B cell (primary cell): Measurements from ENCODE around the gene MICAL3. TPM values are rescaled to one million over a fixed set of nuclear protein-coding genes. Genes with fewer than 3 reads are reported as not detected.

ENCODE experiments used
- ATAC-seq: fragments of 200-7000 bp; cut with Tn5 transposase; one replicate; pipeline ENCODE4 v1.10.0; 2021; ENCODE audit warnings: low read depth, mild to moderate bottlenecking, moderate number of reproducible peaks, moderate library complexity
- CTCF ChIA-PET: fragments of 350-600 bp; sonication (Branson Sonifier 250); formaldehyde crosslinking; loops from one replicate; lab custom pipeline; 2021; ENCODE audit warnings: antibody characterized with exemption, inconsistent platforms; lab: Charles Lee
- POLR2A ChIA-PET: fragments of 350-600 bp; sonication (Branson Sonifier 250); formaldehyde crosslinking; loops from one replicate; lab custom pipeline; 2021; ENCODE audit warnings: antibody characterized with exemption; lab: Charles Lee
- DNase-seq: peaks from one replicate; pipeline ENCODE4 v3.0.0; 2013
- H2AFZ ChIP-seq: 2 replicates; pipeline ENCODE4 v1.6.1; 2012; ENCODE audit warnings: mild to moderate bottlenecking, low read depth, low read length; ENCODE audit not compliant: insufficient read depth, poor library complexity, severe bottlenecking
- H3K27ac ChIP-seq, 2 donors: 1 replicate in 1 of 2; 2 replicates in 1 of 2; pipeline ENCODE4 v1.5.1; 2012 to 2013; ENCODE audit warnings: low read length in 2 of 2, mild to moderate bottlenecking in 2 of 2, moderate library complexity in 1 of 2
- H3K27me3 ChIP-seq, 4 experiments: fragments of 200-600 bp in 1 of 4; sonication (generic) in 1 of 4; replicated peaks in 1 of 4; 1 replicate in 2 of 4; 2 replicates in 2 of 4; pipeline versions ENCODE4 v1.6.1 to v1.7.0; 2013 to 2016; ENCODE audit warnings: low read length in 3 of 4, mild to moderate bottlenecking in 2 of 4, mixed read lengths in 1 of 4, moderate library complexity in 1 of 4; ENCODE audit not compliant: insufficient read depth in 4 of 4, control insufficient read depth in 3 of 4; ENCODE audit errors: control extremely low read depth in 1 of 4
- H3K36me3 ChIP-seq, 2 experiments: replicated peaks in 1 of 2; 1 replicate in 1 of 2; 2 replicates in 1 of 2; pipeline versions ENCODE4 v1.6.1 to v1.7.1; 2013; ENCODE audit warnings: low read length in 1 of 2; ENCODE audit not compliant: insufficient read depth in 2 of 2, control insufficient read depth in 1 of 2; ENCODE audit errors: control extremely low read depth in 1 of 2, extremely low read depth in 1 of 2
- H3K4me1 ChIP-seq, 2 donors: fragments of 200-600 bp in 1 of 2; sonication (generic) in 1 of 2; 1 replicate in 1 of 2; 2 replicates in 1 of 2; pipeline versions ENCODE4 v1.5.1 to v1.6.1; 2013 to 2017; ENCODE audit warnings: low read length in 2 of 2; ENCODE audit not compliant: control insufficient read depth in 2 of 2, insufficient read depth in 2 of 2
- H3K4me2 ChIP-seq: replicated peaks from 2 replicates; pipeline ENCODE3; 2012; ENCODE audit warnings: mild to moderate bottlenecking, low read depth, low read length; ENCODE audit not compliant: poor library complexity, severe bottlenecking
- H3K4me3 ChIP-seq, 5 experiments: fragments of 200-600 bp in 1 of 5; sonication (generic) in 1 of 5; 1 replicate in 3 of 5; 2 replicates in 2 of 5; pipeline versions ENCODE4 v1.5.1 to v1.7.0; 2011 to 2016; ENCODE audit warnings: low read length in 4 of 5, mild to moderate bottlenecking in 4 of 5, low read depth in 2 of 5, control low read depth in 1 of 5, moderate library complexity in 1 of 5; ENCODE audit not compliant: insufficient read depth in 1 of 5; ENCODE audit errors: control extremely low read depth in 1 of 5, extremely low read depth in 1 of 5
- H3K79me2 ChIP-seq: fragments of 200-600 bp; sonication (generic); one replicate; pipeline ENCODE4 v1.6.0; 2016; ENCODE audit warnings: low read length; ENCODE audit not compliant: control insufficient read depth, insufficient read depth
- H3K9ac ChIP-seq: fragments of 200-600 bp; sonication (generic); 2 replicates; pipeline ENCODE4 v1.6.1; 2017; ENCODE audit warnings: mild to moderate bottlenecking, low read length, moderate library complexity
- H3K9me3 ChIP-seq, 3 donors: one replicate each; pipeline versions ENCODE4 v1.6.1 to v1.7.1; 2013; ENCODE audit warnings: low read length in 2 of 3; ENCODE audit not compliant: control insufficient read depth in 2 of 3, insufficient read depth in 1 of 3; ENCODE audit errors: control extremely low read depth in 1 of 3
- H4K20me1 ChIP-seq: 2 replicates; pipeline ENCODE4 v1.6.0; 2012; ENCODE audit warnings: mild to moderate bottlenecking, low read length; ENCODE audit not compliant: insufficient read depth, control insufficient read depth, poor library complexity, severe bottlenecking
- H3K27ac Mint-ChIP-seq: one replicate; pipeline ENCODE4 v1.8.0; 2021; ENCODE audit warnings: mixed read lengths
- H3K27me3 Mint-ChIP-seq: one replicate; pipeline ENCODE4 v1.8.0; 2021; ENCODE audit warnings: mixed read lengths
- H3K4me1 Mint-ChIP-seq: one replicate; pipeline ENCODE4 v1.8.0; 2021; ENCODE audit warnings: mixed read lengths
- H3K4me3 Mint-ChIP-seq: one replicate; pipeline ENCODE4 v1.8.0; 2021; ENCODE audit warnings: mixed read lengths
- H3K9me3 Mint-ChIP-seq: one replicate; pipeline ENCODE4 v1.8.0; 2022; ENCODE audit warnings: mixed read lengths; ENCODE audit not compliant: insufficient read depth
- CTCF ChIP-seq: fragments of 200-600 bp; IDR thresholded peaks from one replicate; pipeline ENCODE4 v1.8.0; 2022; ENCODE audit warnings: antibody characterized with exemption, mild to moderate bottlenecking
- EZH2 ChIP-seq: IDR thresholded peaks from 2 replicates; pipeline ENCODE4 v1.6.1; 2012; ENCODE audit warnings: borderline replicate concordance, low read depth, mild to moderate bottlenecking, moderate library complexity, low read length; ENCODE audit not compliant: insufficient read depth, poor library complexity, severe bottlenecking
- WGBS: methylation state at CpG from one replicate; pipeline ENCODE4 v1.1.5; 2013; ENCODE audit warnings: missing lambda C conversion rate; ENCODE audit not compliant: insufficient coverage; 5-methylcytosine and 5-hydroxymethylcytosine counted together
- intact Hi-C: fragments of 100-400 bp; cut with micrococcal nuclease; formaldehyde crosslinking; loops from one replicate; pipeline ENCODE4 v1.10.0; 2022
- polyA plus RNA-seq: library from polyadenylated mRNA; depleted of rRNA; stranded (reverse); fragments of >200 nt; gene quantifications from 2 replicates; pipeline ENCODE4 v1.2.3, GENCODE V29; 2012
- total RNA-seq, 2 donors: library from RNA; stranded (reverse); fragments of 120-200 nt in 1 of 2; gene quantifications; 1 replicate in 1 of 2; 2 replicates in 1 of 2; pipeline versions ENCODE4 v1.2.3 to v1.2.4, GENCODE V29; 2013 to 2022

The MICAL3 gene
- total and polyA plus RNA-seq, 2 donors (not counting 1 experiment from before 2014, with no cell fraction given), result 50.5 to 253 TPM

- WGBS, result 95% methylated on average over 3 of the region's 6 CpGs
- no peaks in the 10 kb centered on the region for H3K27me3 ChIP-seq
- POLR2A ChIA-PET, result no interaction called here
- Mint-ChIP-seq H3K9me3 (no peaks in the 10 kb centered on the region), H3K4me3 (peak overlapping the region; percentile 62), H3K27me3 (no peaks in the 10 kb centered on the region), H3K27ac (peak overlapping the region; percentile 78), H3K4me1 (peaks cover 9% of the 10 kb centered on the region)
- DNase-seq, result no peak
- peaks cover 99% of the 10 kb centered on the region for H4K20me1 ChIP-seq
- TF ChIP-seq EZH2, result no peak
- no peak for TF ChIP-seq CTCF
- CTCF ChIA-PET, result interaction anchor here (0.7 to 5.5 kb wide), 10 partner anchors 10 to 155 kb away, joined by 3 to 60 read pairs (median 4); partner anchors contain the start of genes MICAL3 and PEX26
- peaks cover 91 to 98% of the 10 kb centered on the region in 2 donors for H3K4me1 ChIP-seq
- H3K36me3 ChIP-seq, result peaks cover 0 to 11% of the 10 kb centered on the region in 2 experiments
- intact Hi-C loops, result loop anchor here (1.0 to 2.0 kb wide), 3 partner anchors 66 to 155 kb away; partner anchors contain the start of gene MICAL3
- H2AFZ ChIP-seq, result no peak overlapping the region
- peak overlapping the region; percentile 57 for H3K4me2 ChIP-seq
- peak overlapping the region in 1 of 2 donors; percentile 78 for H3K27ac ChIP-seq
- no peaks in the 10 kb centered on the region for H3K9me3 ChIP-seq
- ATAC-seq, result no peak
- peaks cover 100% of the 10 kb centered on the region for H3K79me2 ChIP-seq
- H3K4me3 ChIP-seq, result no peak overlapping the region
- H3K9ac ChIP-seq, result no peak overlapping the region
Observed at GRCh38 chr22:17920992-17921650, 103.2 kb downstream of the MICAL3 start.

GRCh38 chr22:17920145-17920605 lies 104.2 kb downstream of the MICAL3 start:
- H2AFZ ChIP-seq, result no peak overlapping the region
- peaks cover 5% of the 10 kb centered on the region for H3K4me1 Mint-ChIP-seq
- H3K79me2 ChIP-seq, result peaks cover 100% of the 10 kb centered on the region
- CTCF ChIA-PET, result interaction anchor here (0.7 to 5.5 kb wide), 12 partner anchors 11 to 156 kb away, joined by 3 to 60 read pairs (median 4); partner anchors contain the start of genes MICAL3 and PEX26
- H3K36me3 ChIP-seq, result peaks cover 0 to 9% of the 10 kb centered on the region in 2 experiments
- peak overlapping the region; percentile 62 for H3K4me3 Mint-ChIP-seq
- POLR2A ChIA-PET, result no interaction called here
- H4K20me1 ChIP-seq, result peaks cover 99% of the 10 kb centered on the region
- peak overlapping the region; percentile 57 for H3K4me2 ChIP-seq
- H3K27me3 ChIP-seq, result no peaks in the 10 kb centered on the region
- peak; percentile 54 for DNase-seq
- intact Hi-C loops, result loop anchor here (1.0 to 2.0 kb wide), 3 partner anchors 67 to 156 kb away; partner anchors contain the start of gene MICAL3
- TF ChIP-seq EZH2, result no peak
- peak; percentile 35 for TF ChIP-seq CTCF
- no peak overlapping the region for H3K4me3 ChIP-seq
- ATAC-seq, result peak; percentile 47
- 42% methylated on average over 14 of the region's 15 CpGs for WGBS
- peak overlapping the region in 1 of 2 donors; percentile 78 for H3K27ac ChIP-seq
- H3K27ac Mint-ChIP-seq, result peak overlapping the region; percentile 78
- H3K9ac ChIP-seq, result no peak overlapping the region
- no peaks in the 10 kb centered on the region for H3K27me3 Mint-ChIP-seq
- peaks cover 85 to 95% of the 10 kb centered on the region in 2 donors for H3K4me1 ChIP-seq
- H3K9me3 ChIP-seq, result no peaks in the 10 kb centered on the region
- no peaks in the 10 kb centered on the region for H3K9me3 Mint-ChIP-seq
